Sigmoid colon (tissue), 7 donors: ENCODE results near the gene NOMO2. TPM values are rescaled to one million over a fixed set of nuclear protein-coding genes. Genes with fewer than 3 reads are reported as not detected.
A peak's percentile ranks its signal among the peaks of the same experiment; 100 is the strongest.
"Not testable (repeated sequence)": the region's sequence is repeated elsewhere in the genome, so short reads cannot be mapped to it uniquely, and the experiment has no call there.

Experiments used
- DNase-seq: peaks from one replicate; pipeline ENCODE4 v3.0.0-alpha.2; 2019
- H3K27ac ChIP-seq, 4 donors: fragments of 200-600 bp; sonication (generic); one replicate each; pipeline ENCODE4 v1.5.1; 2016 to 2019; ENCODE audit warnings: mild to moderate bottlenecking in 1 of 4
- H3K27me3 ChIP-seq, 3 donors: fragments of 200-600 bp; sonication (generic); one replicate each; pipeline ENCODE4 v1.5.1; 2019; ENCODE audit warnings: mild to moderate bottlenecking in 1 of 3
- H3K36me3 ChIP-seq, 4 donors: fragments of 200-600 bp; sonication (generic); one replicate each; pipeline ENCODE4 v1.5.1; 2016 to 2019
- H3K4me1 ChIP-seq, 4 donors: fragments of 200-600 bp; sonication (generic); one replicate each; pipeline ENCODE4 v1.5.1; 2017 to 2019
- H3K4me3 ChIP-seq, 4 donors: fragments of 200-600 bp; sonication (generic); one replicate each; pipeline ENCODE4 v1.5.1; 2017 to 2019; ENCODE audit warnings: mild to moderate bottlenecking in 2 of 4, moderate library complexity in 1 of 4
- H3K9me3 ChIP-seq, 4 donors: fragments of 200-600 bp in 3 of 4; sonication (generic) in 3 of 4; one replicate each; pipeline versions ENCODE4 v1.5.1 to v1.6.1; 2013 to 2019
- WGBS, 2 donors: extraction: QIAGEN DNeasy Blood & Tissue Kit; methylation state at CpG; one replicate each; pipeline ENCODE4 v1.1.7; 2013; 5-methylcytosine and 5-hydroxymethylcytosine counted together
- intact Hi-C: fragments of 100-400 bp; cut with DNase I; formaldehyde crosslinking; loops from one replicate; pipeline ENCODE4 v1.15.1; 2023
- polyA plus RNA-seq, 3 donors: library from polyadenylated mRNA; stranded (reverse); fragments of 200-250 nt; gene quantifications; one replicate each; pipeline ENCODE4 v1.2.3, GENCODE V29; 2013
- total RNA-seq, 4 donors: library from RNA; depleted of rRNA; stranded (reverse); fragments of >200 nt; gene quantifications; one replicate each; pipeline ENCODE4 v1.1.0, GENCODE V29; 2016
- donor health status: healthy with polysubstance abuse.
- donor health status: Bipolar disorder and iron deficiency.
- donor health status: healthy.

NOMO2 gene
- total and polyA plus RNA-seq, 7 donors: 12.0 to 76.3 (median 51.0) TPM

- H3K9me3 ChIP-seq: not testable (repeated sequence)
These were observed 64.9 kb downstream of the NOMO2 start for GRCh38 chr16:18497032-18497431.

GRCh38 chr16:18492118-18492897 lies 69.6 kb downstream of the NOMO2 start:
- H3K4me3 ChIP-seq, H3K36me3 ChIP-seq, H3K27ac ChIP-seq, DNase-seq, H3K4me1 ChIP-seq, intact Hi-C loops, H3K27me3 ChIP-seq, H3K9me3 ChIP-seq: not testable (repeated sequence)
- no CpG with 5 or more reads among the region's 11 CpGs for WGBS, 2 donors

More at GRCh38 chr16:18497032-18497431, 64.9 kb downstream of the NOMO2 start:
- H3K27ac ChIP-seq, H3K4me1 ChIP-seq, DNase-seq, H3K36me3 ChIP-seq, H3K27me3 ChIP-seq, intact Hi-C loops, H3K4me3 ChIP-seq: not testable (repeated sequence)
- WGBS, 2 donors: no CpG with 5 or more reads among the region's 5 CpGs

- DNase-seq, H3K27ac ChIP-seq, H3K4me3 ChIP-seq, H3K9me3 ChIP-seq, H3K4me1 ChIP-seq, intact Hi-C loops, H3K36me3 ChIP-seq, H3K27me3 ChIP-seq: not testable (repeated sequence)
- 9 to 66% methylated on average over 3 to 4 of the region's 8 CpGs for WGBS, 2 donors
These were observed 125.9 kb downstream of the NOMO2 start for GRCh38 chr16:18436025-18436424.

GRCh38 chr16:18415827-18416226 lies 146.1 kb downstream of the NOMO2 start:
- H3K4me1 ChIP-seq, H3K27me3 ChIP-seq, H3K36me3 ChIP-seq, H3K27ac ChIP-seq, H3K9me3 ChIP-seq, DNase-seq, intact Hi-C loops, H3K4me3 ChIP-seq: not testable (repeated sequence)
- WGBS, 2 donors: no CpG with 5 or more reads among the region's 7 CpGs

GRCh38 chr16:18409532-18410293 lies 152.2 kb downstream of the NOMO2 start:
- H3K9me3 ChIP-seq, H3K27me3 ChIP-seq, H3K4me1 ChIP-seq, intact Hi-C loops, H3K36me3 ChIP-seq, H3K4me3 ChIP-seq, H3K27ac ChIP-seq, DNase-seq: not testable (repeated sequence)
- no CpG with 5 or more reads among the region's 11 CpGs for whole genome bisulfite sequencing, 2 donors

- WGBS, 2 donors: no CpG with 5 or more reads among the region's 88 CpGs
- H3K27me3 ChIP-seq, H3K4me3 ChIP-seq, intact Hi-C loops, H3K27ac ChIP-seq, H3K4me1 ChIP-seq, H3K9me3 ChIP-seq, DNase-seq, H3K36me3 ChIP-seq: not testable (repeated sequence)
These were observed 159.8 kb downstream of the NOMO2 start for GRCh38 chr16:18401851-18402657.

- H3K9me3 ChIP-seq, H3K27me3 ChIP-seq, intact Hi-C loops, H3K36me3 ChIP-seq, H3K4me1 ChIP-seq: not testable (repeated sequence)
- DNase-seq: peak; percentile 76
- H3K27ac ChIP-seq: peak overlapping the region; percentile 69 to 78 (median 76)
- 1% methylated on average over 18 of the region's 38 CpGs for WGBS, 2 donors
- H3K4me3 ChIP-seq: peak overlapping the region; percentile 44 to 52 (median 46)
These were observed 160.7 kb downstream of the NOMO2 start for GRCh38 chr16:18401159-18401558.

- H3K27ac ChIP-seq, H3K9me3 ChIP-seq, H3K36me3 ChIP-seq, H3K27me3 ChIP-seq, H3K4me1 ChIP-seq, intact Hi-C loops, H3K4me3 ChIP-seq: not testable (repeated sequence)
- 73% methylated on average over 13 of the region's 31 CpGs; no CpG with 5 or more reads in 1 of the 2 donors for WGBS, 2 donors
- DNase-seq: peak; percentile 14
These were observed 167.5 kb downstream of the NOMO2 start for GRCh38 chr16:18394363-18394762.

- WGBS, 2 donors: no CpG with 5 or more reads among the region's 43 CpGs
- DNase-seq, intact Hi-C loops, H3K27ac ChIP-seq, H3K9me3 ChIP-seq, H3K4me3 ChIP-seq, H3K4me1 ChIP-seq, H3K27me3 ChIP-seq, H3K36me3 ChIP-seq: not testable (repeated sequence)
These were observed 174.1 kb downstream of the NOMO2 start for GRCh38 chr16:18387767-18388166.

GRCh38 chr16:18386517-18386916 lies 175.4 kb downstream of the NOMO2 start:
- 96% methylated on average over 21 of the region's 25 CpGs; no CpG with 5 or more reads in 1 of the 2 donors for WGBS, 2 donors
- H3K27ac ChIP-seq, intact Hi-C loops, H3K4me1 ChIP-seq, H3K4me3 ChIP-seq, DNase-seq, H3K9me3 ChIP-seq, H3K36me3 ChIP-seq, H3K27me3 ChIP-seq: not testable (repeated sequence)

GRCh38 chr16:18385285-18385684 lies 176.6 kb downstream of the NOMO2 start:
- intact Hi-C loops, DNase-seq, H3K27me3 ChIP-seq, H3K4me1 ChIP-seq, H3K27ac ChIP-seq, H3K9me3 ChIP-seq, H3K4me3 ChIP-seq, H3K36me3 ChIP-seq: not testable (repeated sequence)
- 97% methylated on average over 19 of the region's 33 CpGs; no CpG with 5 or more reads in 1 of the 2 donors for WGBS, 2 donors

GRCh38 chr16:18384869-18385268 lies 177.0 kb downstream of the NOMO2 start:
- not testable (repeated sequence) for DNase-seq
- 98% methylated on average over 20 of the region's 31 CpGs; no CpG with 5 or more reads in 1 of the 2 donors for WGBS, 2 donors

More at GRCh38 chr16:18384869-18385268, 177.0 kb downstream of the NOMO2 start:
- H3K36me3 ChIP-seq, H3K27me3 ChIP-seq, H3K27ac ChIP-seq, H3K4me3 ChIP-seq, H3K9me3 ChIP-seq, H3K4me1 ChIP-seq, intact Hi-C loops: not testable (repeated sequence)
